Activated CD8-positive, alpha-beta memory T cell treated with anti-CD3 and anti-CD28 coated beads for 48 hours (primary cell): ENCODE data around the gene THOC3.
"Not testable (repeated sequence)": the region's sequence is repeated elsewhere in the genome, so short reads cannot be mapped to it uniquely, and the experiment has no call there.

Experiments
- DNase-seq, 3 experiments: peaks; one replicate each; pipeline ENCODE4 v3.0.0-alpha.2; 2020; ENCODE audit warnings: low read depth in 2 of 3, low spot score in 2 of 3

THOC3 gene

DNA sequence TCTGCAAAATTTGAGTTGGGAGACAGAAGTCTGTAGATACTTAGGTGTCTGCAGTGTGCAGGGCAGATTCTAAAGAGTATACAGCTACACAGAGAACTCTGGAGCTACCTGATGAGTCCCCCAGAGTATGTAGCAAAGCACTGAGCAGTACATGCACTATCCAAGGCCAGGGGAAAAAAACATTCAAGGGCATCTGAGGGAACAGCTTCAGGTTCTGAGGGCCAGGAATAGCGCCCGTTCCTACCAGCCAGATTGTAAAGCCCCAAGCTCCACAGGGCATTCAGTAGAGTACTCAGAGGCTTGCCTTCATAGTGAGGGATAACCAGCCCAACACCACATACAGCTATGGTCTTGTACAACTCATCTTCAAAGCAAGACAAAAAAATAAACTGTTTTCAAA is 27.5 kb downstream of the THOC3 start:
- not testable (repeated sequence) for DNase-seq

DNA sequence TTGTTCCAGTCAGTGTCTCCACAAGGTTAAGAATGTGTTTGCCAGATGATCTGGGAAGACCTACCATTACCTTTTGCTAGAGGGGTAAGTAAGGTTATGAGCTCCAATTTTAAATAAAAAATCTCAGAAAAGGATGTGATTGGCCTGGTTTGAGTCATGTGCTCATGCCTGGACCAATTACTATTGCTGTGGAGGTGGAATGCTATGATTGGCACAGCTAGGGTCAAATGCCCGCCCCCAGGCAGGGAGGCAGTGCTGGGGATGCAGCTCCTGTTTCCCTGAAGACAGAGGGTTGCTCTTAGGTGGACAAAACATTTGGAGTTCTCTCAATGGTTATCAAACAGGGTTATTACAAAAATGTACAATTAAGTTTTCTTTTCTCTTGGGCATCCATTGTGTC is 29.6 kb downstream of the THOC3 start:
- DNase-seq: not testable (repeated sequence)

DNA sequence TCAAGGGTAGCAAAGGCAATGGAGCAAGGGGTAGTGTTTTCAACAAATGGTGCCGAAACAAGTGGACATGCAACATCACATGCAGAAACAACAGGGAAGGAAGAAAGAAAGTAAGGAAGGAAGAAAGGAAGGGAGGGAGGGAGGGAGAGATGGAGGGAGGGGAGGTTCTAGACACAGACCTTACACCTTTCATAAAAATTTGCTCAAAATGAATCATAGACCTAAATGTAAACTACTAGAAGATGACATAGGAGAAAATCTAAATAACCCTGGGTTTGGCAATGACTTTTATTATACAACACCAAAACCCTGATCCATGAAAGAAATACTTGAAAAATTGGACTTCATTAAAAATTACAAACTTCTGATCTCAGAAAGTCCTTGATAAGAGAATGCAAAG is 39.4 kb downstream of the THOC3 start:
- DNase-seq: not testable (repeated sequence)

DNA sequence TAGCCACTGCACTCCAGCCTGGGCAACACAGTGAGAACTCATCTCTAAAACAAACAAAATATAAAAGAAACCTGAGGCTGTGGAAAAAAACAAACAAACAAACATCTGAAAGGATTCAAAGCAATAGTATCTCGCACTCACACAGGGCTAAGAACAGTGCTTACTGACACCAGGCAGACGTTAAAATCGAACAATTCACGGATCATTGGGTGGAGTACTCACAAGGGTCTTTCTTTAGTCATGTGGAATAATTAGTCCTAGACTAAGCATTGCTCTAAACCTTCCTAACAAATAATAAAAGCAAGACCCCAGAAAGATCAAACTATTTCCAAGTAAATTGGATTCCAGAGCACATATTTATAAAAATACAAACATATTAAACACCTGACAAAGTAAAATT is 43.0 kb downstream of the THOC3 start:
- not testable (repeated sequence) for DNase-seq

DNA sequence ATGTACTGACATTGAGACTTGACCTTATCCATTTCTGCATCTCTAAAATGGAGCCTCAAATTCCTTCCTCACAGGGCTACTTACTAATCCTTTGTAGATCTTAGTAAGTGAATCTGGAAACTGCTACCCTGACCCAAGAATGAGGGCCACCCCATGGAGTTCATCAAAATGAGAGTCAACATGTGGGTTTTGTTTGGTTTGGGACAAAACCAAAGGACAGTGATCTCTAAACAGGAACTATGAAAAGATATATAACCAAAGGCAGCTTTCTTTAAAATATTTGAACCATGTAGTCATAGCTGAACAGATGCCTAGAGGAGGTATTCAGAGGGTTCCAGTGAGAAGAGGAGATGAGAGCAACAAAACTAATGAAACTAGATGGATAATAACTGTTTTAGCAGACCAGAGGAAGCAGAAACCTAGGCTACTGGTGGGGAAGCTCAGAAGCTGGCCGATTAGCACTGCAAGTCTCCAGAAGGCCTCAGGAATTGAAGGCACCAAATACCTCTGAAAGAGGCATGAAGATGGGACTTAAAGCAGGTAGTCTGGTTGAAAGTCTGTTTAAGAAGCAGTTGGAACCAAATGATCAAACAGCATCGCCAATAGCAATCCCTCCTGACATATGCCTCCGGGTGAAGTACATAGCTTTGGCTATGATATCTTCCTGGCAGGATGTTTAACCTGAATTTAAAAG is 45.8 kb downstream of the THOC3 start:
- no peak for DNase-seq

DNA sequence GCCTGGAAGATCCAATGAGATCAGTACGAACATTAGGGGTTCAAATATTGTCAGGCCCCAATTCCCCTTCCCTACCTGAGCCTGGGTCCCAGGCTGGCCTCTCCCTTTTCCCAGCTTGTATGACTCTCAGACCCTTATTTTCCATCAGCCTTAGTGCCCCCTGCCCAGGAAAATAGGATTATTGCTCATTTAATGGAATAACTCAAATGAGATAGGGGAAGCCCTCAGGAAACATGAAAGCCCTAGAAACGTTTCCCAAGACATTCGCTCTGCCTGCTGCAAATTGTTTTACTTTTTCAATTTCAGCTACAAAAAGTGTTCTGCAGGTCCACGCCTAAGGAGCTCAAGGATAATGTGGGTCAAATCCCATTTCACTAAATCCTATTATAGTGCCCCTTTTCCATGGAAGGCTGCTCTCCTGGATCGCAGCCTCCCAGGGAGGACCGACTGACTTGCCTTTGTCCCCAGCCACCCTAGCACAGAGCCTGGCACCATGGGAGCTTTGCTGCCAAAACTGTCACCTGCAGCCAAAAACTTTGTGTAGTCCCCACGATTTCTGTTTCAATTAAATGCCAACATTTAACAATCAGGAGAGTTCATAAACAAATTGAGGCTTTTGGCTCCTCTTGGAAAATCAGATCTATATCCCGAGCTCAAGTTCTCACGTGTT is 46.9 kb downstream of the THOC3 start:
- no peak for DNase-seq

DNA sequence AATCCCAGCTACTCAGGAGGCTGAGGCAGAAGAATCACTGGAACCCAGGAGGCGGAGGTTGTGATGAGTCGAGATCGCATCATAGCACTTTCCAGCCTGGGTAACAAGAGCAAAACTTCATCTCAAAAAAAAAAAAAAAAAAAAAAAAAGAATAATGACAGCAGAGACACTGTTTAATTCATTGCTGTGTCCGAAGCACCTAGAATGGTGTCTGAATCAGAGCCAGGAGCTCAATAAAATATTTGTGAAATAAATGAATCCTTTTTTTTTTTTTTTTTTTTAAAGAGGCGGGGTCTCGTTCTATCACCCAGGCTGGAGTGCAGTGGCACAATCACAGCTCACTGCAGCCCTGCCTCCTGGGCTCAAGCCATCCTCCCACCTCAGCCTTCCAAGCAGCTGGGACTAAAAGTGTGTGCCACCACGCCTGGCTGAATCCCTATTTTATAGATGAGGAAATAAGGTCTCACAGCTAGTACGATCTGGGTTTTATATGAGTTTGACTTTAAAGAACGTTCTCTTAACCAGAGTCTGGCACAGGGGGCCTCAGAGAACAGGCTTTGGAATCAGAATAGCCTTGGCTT is 47.8 kb downstream of the THOC3 start:
- DNase-seq: no peak

DNA sequence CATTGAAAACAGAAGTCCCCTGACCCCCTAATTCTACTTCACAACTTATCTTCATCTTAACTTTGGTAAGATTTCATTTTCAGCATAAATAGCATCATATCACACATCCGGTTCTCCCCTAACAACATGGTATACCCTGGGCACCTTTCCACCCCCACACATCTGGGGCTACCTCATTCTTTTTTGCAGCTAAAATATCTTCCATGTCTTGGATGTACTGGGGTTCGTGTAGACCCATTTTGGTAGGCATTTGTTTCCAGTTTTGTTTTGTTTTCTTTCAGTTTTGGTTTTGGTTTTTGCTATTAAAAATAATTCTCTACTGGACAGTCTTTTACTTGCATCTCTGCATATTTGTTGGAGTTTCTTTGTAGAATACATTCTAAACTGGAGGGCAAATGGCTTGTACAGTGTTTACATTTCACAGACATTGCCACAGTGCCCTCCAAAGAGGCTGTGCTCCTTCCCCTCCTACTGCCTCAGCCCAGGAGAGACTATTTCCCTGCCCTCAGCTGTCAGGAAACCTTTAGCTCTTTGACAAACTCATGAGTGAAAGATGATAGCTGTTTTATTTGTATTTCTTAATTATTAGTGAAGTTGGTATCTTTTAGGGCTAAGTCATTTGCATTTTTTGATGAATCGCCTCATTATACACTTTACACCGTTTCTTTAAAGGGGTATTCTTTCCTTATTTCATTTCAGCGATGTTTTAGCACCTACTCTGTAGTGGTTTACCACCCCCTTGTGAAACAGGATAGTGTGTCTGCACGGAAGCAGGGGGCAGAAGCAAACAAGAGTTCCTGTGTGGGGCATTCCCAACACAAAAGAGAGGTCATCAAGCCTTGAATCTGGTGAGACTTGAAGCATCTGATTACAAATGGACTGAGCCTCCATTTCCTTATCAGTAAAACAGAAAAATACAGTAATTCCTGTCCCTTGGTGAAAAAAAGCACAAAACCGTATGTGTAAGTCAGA is 52.8 kb downstream of the THOC3 start:
- DNase-seq: not testable (repeated sequence)

DNA sequence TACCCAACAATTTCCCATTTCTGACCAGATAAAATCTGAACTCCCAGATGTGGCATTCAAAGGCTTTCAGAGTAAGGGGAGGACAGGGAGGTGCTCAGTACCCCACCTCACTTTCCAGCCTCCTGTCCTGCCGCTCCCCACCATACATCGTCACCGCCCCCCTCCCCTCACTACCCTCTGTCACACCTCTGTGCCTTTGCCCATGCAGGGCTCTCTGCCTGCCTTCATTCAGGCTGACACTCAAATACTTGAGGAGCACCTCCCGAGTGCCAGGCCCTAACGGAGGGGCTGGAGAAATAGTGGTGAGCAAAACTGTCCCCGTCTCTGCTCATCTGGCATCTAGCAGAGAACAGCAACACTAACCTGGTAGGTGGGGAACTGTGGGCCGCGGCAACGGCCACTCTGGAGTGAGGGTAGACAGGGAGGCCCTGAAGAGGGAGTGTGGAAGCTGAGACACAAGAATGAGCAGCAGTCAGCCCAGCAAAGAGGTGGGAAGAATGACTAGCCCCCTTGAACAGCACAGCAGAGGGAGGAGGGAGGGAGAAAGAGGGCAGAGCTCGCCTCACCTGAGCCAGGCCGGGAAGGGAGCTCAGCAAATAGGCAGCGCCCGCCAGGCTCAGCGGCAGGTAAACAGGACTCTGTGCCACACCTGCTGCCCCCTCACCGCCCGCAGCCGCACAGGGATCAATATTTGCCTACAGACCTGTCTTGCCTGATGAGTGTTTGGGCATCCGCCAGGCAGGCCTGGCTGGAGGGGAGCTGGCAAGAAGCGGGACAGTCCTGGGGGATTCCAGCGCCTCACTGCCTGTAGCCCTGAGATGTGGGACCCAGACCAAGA is 54.1 kb downstream of the THOC3 start:
- DNase-seq: not testable (repeated sequence)

DNA sequence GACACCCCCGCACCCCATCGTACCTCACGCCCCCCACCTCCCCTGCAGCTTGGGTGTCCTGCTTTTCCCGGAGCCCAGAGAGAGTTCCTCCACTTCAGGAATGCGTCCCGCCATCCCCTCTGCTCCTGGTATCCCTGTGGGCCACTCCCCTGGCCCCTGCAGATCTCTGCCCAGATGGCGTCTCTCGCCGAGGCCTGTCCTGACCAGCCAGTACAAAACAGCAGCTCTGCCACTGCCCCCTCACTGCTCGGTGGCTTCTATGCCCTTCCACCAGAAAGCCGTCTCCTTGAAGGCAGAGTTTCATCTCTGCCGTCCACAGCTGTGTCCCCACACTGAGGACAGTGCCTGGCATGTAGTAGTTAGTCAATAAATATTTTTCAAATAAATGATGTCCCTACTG is 58.0 kb downstream of the THOC3 start:
- DNase-seq: not testable (repeated sequence)
